B cell (primary cell): Measurements from ENCODE around the gene ANKRD29.

Source experiments
- CTCF ChIP-seq: fragments of 200-600 bp; IDR thresholded peaks from one replicate; pipeline ENCODE4 v1.8.0; 2022; ENCODE audit warnings: antibody characterized with exemption, mild to moderate bottlenecking
- EZH2 ChIP-seq: IDR thresholded peaks from 2 replicates; pipeline ENCODE4 v1.6.1; 2012; ENCODE audit warnings: borderline replicate concordance, low read depth, mild to moderate bottlenecking, moderate library complexity, low read length; ENCODE audit not compliant: insufficient read depth, poor library complexity, severe bottlenecking

- TF ChIP-seq CTCF (no peak), EZH2 (no peak)
These were observed 30.1 kb downstream of the ANKRD29 start for GRCh38 chr18:23632615-23633014.
